Fibroblast of skin of abdomen (primary cell): Measurements from ENCODE around the gene BCL11A.

ENCODE experiments used
- DNase-seq: peaks from one replicate; pipeline ENCODE4 v3.0.0-alpha.2; 2013

Gene BCL11A

DNA sequence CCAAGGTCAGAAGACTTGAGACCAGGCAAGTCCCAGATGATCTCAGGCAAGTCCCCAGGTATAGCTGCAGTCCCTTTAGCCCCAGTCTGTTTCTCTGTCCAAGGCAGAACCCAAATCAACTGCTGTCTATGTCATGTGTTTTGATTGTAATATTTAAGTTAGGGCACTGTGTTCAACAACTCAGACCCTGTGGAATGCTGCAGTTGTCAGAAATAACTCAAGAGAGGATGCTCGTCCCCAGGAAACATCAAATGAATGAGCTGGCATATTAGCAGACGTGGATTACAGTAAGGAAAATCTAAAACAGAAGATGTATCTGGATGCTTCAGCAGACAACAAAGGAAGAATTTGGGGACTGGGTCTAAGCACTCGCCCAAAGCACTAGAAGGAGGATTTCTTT is 70.1 kb downstream of the BCL11A start:
- peak; percentile 96 for DNase-seq

DNA sequence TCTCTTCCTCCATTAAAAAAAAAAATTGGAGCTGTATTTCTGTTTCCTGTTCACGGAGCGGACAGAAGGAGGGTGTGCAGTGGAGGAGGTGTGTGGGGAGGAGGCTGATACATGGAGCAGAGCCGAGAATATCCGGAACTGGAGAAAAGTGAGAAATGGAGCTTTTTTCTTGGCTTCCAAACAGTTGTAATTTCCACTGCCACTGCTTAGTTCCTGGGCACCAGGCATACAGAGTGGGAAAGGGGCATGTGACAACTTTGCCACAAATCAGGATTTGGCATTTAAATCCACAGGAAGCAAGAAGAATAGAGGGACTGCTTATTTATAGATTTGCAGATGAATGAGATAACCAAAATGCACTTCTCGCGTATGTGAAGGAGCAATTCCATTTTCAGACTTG is 71.2 kb downstream of the BCL11A start:
- DNase-seq = no peak

DNA sequence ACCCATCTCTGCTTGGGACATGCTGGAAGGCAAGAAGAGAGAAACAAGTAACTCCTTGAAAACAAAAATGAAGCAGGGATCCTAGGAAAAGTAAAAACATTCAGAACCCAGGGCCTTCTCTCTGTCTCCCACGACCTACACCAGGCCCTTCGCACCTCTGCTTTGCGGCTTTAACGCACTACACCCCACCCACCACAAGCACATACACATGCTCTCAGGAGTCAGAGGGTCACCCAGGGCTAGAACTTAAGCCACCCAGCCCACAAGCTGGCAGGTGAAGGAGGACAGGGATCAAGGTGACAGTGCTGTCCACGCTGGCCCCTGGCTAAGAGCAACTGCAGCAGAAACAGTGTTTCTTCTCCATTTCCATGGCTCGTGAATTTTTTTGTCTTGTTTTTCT is 72.2 kb downstream of the BCL11A start:
- DNase-seq = no peak

DNA sequence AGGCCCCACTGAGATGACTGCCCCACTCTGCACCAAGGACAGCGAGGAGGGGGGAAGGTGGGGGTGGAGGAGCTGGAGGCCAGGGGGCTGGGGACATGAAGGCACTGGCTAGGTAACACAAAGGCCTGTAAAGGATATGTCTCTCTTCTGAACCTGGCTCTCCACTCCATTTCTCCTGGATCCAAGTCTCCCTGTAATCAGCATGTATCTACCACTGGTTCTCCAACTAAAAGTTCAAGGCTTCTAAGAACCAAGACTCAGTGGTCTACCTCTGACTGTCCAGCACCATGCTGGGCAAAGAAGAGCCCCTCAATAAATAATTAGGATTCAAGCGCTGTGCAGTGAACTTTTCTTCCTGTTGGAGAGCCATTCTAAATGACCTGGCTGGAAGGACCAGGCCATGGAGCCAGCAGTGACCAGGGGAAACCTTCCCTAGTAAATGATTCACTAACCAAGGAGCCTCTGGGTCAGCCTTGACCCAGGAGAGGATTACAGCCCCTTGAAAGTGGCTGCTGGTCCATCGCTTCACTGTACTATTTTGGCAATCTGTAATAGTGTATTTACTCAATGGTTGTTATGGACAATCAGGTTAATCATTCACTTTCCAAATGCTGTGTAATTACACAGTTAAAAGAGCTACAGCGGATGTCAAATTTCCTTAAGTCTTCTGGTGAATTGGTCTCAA is 73.2 kb downstream of the BCL11A start:
- DNase-seq = no peak

DNA sequence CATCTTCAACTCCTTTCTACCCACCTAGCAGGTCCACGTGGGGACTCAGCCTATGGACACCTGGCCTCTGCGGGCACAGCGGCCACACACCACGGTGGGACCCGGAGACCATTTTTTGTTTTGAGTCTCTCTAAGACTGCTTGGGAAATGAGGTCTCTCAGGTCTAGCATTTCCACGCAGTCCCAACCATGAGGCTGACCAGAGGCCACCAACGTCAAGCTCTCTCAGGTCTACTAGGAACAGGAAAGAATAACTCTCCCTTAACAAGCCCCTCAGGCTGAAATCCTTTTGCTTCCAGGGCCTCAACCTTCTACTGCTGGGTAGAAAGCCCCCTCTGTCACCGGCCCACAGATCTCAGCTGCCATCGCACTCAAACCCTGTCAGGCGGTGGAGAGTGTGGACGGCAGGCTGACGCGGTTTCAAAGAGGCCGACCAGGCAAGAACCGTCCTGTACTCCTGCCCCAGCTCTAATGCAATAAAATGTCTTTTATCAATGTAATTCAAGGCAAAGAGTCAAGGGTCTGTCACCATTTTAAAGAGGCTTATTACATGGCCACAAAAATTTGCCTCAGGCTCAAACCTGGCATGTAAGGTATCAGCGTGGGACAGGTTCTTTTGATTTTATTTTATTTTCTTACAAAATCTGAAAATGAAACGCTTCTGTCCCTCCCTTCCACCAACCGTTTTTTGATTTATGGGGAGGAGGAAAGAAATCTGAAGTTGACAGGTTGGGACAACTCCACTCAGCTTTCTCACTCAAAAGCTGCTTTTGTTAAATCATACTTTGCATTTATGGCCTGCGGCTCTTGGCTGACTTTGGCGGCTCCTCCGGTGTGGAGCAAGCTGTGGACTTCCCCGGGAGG is 74.0 kb downstream of the BCL11A start:
- DNase-seq = no peak

DNA sequence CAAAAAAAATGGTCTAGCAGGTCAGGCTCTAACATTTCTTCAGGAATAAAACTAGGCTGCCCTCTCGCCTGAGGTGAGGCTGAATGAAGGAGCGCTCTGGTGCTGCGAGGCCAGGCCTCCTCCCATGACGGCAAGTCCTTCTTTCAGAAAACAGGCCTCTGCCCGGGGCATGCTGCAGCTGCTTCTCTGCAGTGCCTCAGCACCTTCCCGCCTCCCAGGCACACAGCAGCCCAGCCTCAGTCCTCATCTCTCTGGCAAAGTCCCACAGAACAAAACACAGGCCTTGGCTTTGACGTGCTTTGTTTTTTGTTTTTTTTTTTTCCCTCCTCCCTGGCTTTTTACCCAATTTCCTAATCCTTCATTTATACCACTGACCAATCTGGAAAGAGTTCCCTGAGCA is 74.8 kb downstream of the BCL11A start:
- no peak for DNase-seq

DNA sequence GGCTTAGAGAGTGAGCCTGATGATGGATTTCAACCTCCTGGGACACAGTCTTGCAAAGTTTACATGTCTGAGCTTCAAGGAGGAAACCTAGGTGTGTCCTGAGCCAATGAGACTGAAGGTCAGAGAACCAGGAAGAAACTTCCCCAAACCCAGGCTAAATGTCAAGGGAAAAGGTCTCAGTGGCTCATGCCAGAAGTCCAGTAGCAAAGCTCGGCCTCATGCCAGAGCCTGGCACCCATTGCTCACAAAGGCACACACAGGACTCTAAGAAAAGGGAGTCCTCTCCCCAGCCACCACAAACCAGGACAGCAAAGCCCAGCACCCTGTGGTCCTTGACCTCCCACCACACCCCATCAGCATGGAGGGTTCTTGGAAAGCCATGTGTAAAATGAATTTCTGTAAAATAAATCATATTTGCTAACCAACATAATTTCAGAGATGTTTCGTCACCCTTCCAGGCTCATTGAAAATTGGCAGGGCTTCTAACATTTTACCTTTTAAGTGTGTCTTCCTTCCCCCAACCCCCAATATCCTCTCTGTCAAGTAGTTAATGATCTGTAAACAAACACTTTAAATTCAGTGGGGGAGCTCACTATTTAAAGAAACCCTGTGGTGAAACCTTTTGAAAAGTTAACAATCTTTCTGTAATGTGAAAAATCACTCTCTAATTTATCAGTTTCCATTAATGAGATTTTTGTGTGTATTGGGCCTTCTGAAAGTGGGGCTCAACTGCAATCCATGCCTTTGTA is 77.1 kb downstream of the BCL11A start:
- DNase-seq = no peak

DNA sequence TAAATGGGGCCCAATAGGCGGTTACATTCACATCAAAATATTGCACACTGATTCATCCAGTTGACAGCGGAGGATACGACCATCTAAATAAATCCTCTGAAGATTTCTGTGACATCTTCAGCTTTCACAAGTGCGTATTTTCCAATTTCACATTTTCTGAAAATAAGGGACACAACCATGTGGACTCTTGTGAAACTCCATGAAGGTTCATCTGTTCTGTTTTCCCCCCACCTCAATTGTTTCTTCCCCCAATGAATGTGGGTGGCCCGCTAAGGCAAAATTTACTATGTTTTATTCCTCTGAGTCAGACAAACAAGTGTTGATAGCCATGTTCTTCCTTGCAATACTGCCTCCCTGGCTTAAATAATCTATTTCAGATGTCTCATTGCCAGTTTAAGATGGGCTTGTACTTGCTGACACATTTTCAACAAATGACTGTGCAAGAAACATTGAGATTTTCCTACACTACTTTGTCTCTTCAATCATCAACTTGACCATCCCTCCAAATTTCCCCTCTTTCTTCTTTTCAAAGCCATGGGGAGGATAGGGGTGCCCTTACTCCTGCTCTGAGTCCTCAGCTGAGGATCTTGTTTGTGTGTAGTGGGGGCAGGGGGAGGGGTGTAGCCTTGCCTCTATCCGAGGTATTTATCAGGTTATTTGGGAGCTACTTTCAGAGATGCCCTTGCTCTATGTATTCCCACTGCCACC is 78.2 kb downstream of the BCL11A start:
- DNase-seq = peak; percentile 83

DNA sequence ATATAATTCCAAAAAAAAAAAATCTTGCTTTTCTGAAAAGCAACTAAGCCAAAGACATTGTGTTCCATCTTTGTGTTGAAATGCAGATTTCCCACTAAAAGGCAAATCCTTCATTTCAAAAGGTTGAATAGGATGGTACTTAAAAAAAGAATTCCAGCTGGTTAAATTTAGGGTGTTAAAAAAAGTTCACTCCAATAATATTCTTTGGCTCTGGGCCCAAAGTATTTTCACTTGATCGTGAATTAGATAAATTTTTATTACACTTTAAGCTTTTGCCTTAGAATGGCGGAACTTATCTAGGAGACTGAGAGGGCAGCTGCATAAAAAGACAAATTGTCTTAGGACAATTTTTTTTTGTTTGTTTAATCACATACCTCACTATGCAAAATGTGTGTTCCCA is 79.2 kb downstream of the BCL11A start:
- DNase-seq = no peak

DNA sequence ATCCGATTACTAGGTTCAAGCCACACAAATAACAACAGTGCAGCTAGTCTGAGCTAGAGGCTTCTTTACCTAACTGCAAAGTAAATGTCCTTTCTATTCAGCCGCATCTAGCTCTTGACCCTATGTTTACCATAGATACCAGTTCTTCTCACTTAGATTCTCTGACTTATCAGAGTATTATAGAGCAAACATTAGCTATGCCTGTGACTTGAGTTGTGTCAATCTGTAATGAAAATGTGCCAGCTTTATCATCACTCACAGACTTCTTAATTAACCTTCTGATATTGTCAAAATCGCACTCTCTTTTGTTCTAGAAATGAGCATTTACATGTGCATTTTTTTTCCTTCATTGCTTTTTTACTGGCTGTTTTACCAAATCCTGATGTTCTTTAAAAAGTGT is 79.9 kb downstream of the BCL11A start:
- DNase-seq = no peak

DNA sequence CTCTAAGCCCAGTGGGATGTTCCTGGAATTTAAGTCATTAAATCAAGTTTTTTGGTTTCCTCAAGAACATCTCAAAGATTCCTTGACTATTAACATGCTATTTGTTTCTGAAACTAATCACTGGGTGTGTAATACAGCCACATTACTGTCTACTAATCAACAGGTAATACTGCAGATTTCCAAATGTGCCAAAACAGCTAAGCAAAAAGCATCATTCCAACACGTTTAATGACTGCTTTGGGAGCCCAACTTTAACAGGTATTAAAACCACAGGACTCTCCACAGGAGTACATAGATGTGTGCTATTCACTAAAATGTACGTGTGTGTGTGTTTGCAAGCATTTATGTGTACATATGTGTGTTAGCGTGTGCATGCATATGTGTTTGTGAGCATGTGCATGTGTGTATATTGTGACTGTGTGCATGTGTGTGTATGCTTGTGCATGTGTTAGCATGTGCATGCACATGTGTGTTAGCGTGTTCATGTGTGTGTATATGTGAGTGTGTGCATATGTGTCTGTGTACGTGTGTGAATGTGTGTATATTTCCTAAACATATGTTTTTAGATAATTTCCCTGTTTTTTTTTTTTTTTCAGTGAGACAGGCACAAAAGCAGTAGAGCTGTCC is 80.7 kb downstream of the BCL11A start:
- DNase-seq = no peak

DNA sequence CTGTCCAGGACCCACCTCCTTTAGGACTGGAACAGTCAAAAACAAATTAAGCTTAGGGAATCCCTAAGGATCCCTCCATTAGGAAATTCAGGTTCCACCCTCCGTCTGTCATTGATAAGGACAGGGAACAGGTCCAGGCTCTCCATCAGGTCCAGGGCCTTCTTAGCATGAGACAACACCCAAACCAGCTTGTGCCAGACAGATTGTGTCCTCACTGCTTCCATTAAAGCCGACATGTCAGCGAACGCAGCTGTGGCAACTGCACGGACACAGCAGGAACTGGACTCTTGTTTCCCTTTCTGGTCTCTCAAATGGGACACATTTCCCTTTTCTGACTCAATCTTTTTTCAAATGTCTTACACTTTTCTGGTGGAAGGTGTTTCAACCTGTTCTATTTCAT is 81.4 kb downstream of the BCL11A start:
- DNase-seq = no peak

DNA sequence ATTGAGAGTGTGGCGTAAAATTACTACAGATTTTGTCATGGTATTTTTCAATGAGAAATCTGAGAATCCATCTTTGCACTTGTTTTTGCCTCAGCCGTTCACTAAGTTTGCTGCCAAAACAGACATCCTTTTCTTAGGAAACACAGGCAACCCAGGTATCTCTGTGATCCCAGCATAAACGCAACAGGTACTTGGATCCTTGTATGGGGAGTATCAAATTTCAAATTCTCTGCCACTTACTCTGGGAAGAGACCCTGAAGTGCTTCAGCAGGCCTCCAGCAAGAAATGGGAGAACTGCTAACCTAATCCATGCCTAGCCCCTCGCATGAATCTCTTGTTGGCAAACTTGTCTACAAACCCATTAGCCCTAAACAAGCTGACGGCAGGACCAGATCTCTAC is 83.1 kb downstream of the BCL11A start:
- DNase-seq = no peak

DNA sequence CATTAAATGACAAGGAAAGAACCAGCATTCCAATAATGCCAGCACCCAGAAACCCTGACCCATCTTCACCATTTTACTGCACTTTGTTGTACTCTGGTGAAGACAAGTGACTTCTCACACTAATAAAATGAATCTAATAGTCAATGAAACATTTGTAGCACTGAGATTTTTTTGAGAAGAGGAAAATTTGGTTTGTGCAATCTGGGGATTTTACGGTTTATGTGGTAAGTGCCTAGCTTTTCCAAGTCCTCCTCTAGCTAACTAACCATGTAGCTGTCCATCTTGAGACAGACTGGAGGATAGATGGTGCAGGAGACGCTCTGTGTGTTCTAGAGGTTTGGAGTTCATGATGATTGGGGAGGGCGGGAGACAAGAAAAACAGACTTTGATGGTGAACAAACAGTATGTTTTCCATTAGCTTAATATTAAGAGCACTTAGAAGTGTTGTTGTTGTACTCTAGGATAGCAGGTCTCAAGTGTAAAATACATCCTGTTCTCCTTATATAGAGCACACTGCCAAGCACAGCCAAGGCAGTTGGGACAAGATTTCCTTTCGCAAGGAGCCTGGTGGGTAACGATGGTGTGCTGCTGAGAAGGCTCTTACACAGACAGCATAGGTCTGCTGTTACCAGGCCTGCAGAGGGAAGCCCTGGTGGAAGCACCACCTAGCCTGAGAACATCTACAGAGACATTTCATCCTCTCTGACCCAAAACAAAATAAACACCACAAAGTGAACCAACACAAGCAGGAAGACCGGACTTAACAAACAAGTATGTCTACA is 83.7 kb downstream of the BCL11A start:
- DNase-seq = no peak

DNA sequence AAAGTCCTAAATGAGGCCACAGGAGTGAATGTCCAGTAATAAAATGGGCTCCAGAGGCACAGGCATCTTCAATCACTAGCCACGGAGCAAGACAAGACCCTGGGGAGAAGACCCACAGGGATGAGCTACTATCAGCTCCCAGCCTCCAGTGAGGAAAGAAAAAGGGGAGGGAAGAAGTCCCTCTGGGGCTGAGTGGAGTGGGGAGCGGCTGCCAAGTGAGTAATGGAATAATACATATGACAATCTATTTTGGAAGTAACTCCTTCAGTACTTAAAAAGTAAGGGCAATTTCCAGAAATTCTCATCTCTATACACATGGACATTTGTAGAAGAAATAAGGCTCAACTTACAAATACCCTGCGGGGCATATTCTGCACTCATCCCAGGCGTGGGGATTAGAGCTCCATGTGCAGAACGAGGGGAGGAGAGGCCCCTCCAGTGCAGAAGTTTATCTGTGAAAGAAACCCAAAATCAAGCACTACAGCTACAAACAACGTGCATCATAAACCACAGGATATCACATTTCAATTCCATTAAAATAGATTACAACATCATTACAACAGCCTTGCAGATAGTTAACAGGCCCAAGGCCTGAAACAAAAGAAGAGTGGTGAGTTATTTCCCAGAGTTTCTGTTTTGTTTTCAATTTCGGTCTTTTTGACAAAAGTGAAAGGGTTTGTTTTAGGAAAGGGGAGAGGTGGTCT is 84.9 kb downstream of the BCL11A start:
- peak; percentile 67 for DNase-seq

DNA sequence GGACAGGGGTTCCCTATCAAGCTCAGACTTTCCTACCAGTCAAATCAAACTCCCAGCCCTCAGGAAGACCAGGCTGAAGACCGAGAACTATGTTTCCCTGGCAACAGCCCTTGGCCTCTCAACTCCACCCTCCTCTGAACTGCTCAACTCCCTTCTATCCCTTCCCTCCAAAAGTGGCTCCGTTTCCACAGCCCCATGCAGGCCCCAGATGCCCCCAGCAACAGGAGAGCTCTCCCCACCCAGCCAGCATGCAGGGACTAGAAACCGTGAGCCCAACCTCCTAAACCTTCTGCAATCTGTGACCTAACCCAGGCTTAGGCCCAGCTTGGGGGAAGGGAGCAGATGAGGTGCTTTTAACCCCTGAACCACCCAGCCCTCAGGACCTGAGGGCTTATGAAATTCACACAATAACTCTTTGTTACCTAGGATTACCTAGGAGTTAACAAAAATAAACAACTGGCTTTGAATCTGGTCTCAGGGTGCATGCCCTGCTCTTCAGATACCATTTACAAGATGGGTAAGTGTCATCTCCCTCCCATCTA is 87.2 kb downstream of the BCL11A start:
- DNase-seq = no peak

DNA sequence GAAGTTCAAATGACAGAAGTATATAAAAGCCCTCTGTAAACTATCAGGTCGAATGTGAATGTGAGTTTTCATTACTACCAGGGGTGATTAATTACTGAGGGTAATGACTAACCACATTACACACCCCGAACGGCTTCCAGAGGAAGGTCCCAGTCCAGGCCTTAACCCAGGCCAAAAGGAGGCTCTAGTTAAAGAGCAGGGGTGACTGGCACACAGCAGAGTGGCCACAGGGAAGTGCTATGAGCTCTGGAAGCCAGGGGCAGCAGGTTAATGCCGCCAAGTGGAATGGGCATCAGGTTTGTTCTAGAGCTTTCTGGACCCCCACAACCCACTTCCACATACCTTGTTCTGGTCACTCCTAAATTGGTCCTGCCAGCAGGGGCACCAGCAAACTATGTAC is 87.7 kb downstream of the BCL11A start:
- peak; percentile 27 for DNase-seq

DNA sequence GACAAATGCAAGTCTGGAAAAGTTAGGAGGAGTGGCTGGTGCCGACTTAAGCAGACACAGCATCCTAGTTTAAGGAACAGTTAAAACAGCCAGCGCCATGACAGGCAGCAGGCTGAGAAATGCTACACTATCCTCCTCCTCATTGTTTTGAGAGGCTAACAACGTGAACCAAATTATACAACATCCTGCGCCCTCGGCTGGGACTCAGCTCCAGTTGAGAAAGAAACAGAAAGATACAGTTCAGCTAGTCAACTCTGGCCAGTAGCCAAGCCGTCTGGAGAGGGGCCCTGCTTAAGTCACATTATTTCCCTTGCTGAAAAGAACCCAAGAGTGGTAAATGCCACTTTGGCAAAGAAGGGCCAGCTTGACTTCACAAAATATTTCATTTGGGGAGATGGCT is 90.2 kb downstream of the BCL11A start:
- DNase-seq = peak; percentile 71

DNA sequence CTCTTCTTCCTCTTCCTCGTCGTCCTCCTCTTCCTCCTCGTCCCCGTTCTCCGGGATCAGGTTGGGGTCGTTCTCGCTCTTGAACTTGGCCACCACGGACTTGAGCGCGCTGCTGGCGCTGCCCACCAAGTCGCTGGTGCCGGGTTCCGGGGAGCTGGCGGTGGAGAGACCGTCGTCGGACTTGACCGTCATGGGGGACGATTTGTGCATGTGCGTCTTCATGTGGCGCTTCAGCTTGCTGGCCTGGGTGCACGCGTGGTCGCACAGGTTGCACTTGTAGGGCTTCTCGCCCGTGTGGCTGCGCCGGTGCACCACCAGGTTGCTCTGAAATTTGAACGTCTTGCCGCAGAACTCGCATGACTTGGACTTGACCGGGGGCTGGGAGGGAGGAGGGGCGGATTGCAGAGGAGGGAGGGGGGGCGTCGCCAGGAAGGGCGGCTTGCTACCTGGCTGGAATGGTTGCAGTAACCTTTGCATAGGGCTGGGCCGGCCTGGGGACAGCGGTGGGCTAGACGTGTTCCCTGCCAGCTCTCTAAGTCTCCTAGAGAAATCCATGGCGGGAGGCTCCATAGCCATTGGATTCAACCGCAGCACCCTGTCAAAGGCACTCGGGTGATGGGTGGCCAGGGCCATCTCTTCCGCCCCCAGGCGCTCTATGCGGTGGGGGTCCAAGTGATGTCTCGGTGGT is 91.9 kb downstream of the BCL11A start:
- DNase-seq = no peak
